CD4-positive, alpha-beta T cell (primary cell): Measurements from ENCODE around the gene RCAN2. TPM values are rescaled to one million over a fixed set of nuclear protein-coding genes. Genes with fewer than 3 reads are reported as not detected.

Experiments used
- ATAC-seq: fragments of 200-7000 bp; cut with Tn5 transposase; one replicate; pipeline ENCODE4 v1.10.0; 2022; ENCODE audit warnings: mild to moderate bottlenecking; ENCODE audit not compliant: poor library complexity
- CTCF ChIA-PET: fragments of 350-600 bp; sonication (Branson Sonifier 250); formaldehyde crosslinking; loops from one replicate; lab custom pipeline; 2021; ENCODE audit warnings: antibody characterized with exemption, inconsistent platforms; lab: Charles Lee
- POLR2A ChIA-PET: fragments of 350-600 bp; sonication (Branson Sonifier 250); formaldehyde crosslinking; loops from one replicate; lab custom pipeline; 2021; ENCODE audit warnings: antibody characterized with exemption, inconsistent platforms; lab: Charles Lee
- DNase-seq, 14 experiments: peaks; one replicate each; pipeline ENCODE4 v3.0.0-alpha.2; 2013 to 2020; ENCODE audit warnings: mixed read lengths in 2 of 14
- H3K27ac ChIP-seq, 2 donors: one replicate each; pipeline versions ENCODE4 v1.5.1 to v1.7.0; 2013; ENCODE audit warnings: low read length in 2 of 2, low read depth in 1 of 2, mild to moderate bottlenecking in 1 of 2
- H3K27me3 ChIP-seq, 2 experiments: 1 replicate in 1 of 2; 2 replicates in 1 of 2; pipeline versions ENCODE4 v1.6.1 to v1.7.0; 2013; ENCODE audit warnings: low read length in 2 of 2, control low read depth in 1 of 2, mild to moderate bottlenecking in 1 of 2, moderate library complexity in 1 of 2; ENCODE audit not compliant: insufficient read depth in 2 of 2, control insufficient read depth in 1 of 2
- H3K36me3 ChIP-seq: one replicate; pipeline ENCODE4 v1.6.1; 2013; ENCODE audit warnings: low read length, control low read depth; ENCODE audit not compliant: insufficient read depth
- H3K4me1 ChIP-seq: one replicate; pipeline ENCODE4 v1.6.1; 2013; ENCODE audit warnings: low read length, control low read depth; ENCODE audit not compliant: insufficient read depth
- H3K4me3 ChIP-seq: one replicate; pipeline ENCODE4 v1.5.1; 2013; ENCODE audit warnings: mild to moderate bottlenecking, low read length, moderate library complexity
- H3K9me3 ChIP-seq, 2 experiments: 1 replicate in 1 of 2; 2 replicates in 1 of 2; pipeline versions ENCODE4 v1.6.1 to v1.7.0; 2013; ENCODE audit warnings: low read length in 2 of 2, mild to moderate bottlenecking in 2 of 2, control low read depth in 1 of 2, moderate library complexity in 1 of 2; ENCODE audit not compliant: control insufficient read depth in 1 of 2, insufficient read depth in 1 of 2
- H3K27ac Mint-ChIP-seq: one replicate; pipeline ENCODE4 v1.8.0; 2020; ENCODE audit warnings: mixed read lengths
- H3K27me3 Mint-ChIP-seq: one replicate; pipeline ENCODE4 v1.8.0; 2021; ENCODE audit warnings: mixed read lengths
- H3K36me3 Mint-ChIP-seq: one replicate; pipeline ENCODE4 v1.8.0; 2021; ENCODE audit warnings: low read depth, mixed read lengths
- H3K4me1 Mint-ChIP-seq: one replicate; pipeline ENCODE4 v1.8.0; 2021; ENCODE audit warnings: low read depth, mixed read lengths
- H3K4me3 Mint-ChIP-seq: one replicate; pipeline ENCODE4 v1.8.0; 2020; ENCODE audit warnings: mild to moderate bottlenecking, mixed read lengths
- H3K9me3 Mint-ChIP-seq: one replicate; pipeline ENCODE4 v1.8.0; 2020; ENCODE audit warnings: mixed read lengths
- intact Hi-C, 2 experiments: fragments of 100-400 bp; cut with DNase I in 1 of 2; cut with micrococcal nuclease in 1 of 2; formaldehyde crosslinking; loops; one replicate each; pipeline versions ENCODE4 v1.15.1 to v1.9.0; 2023 to 2025; cut with DNase I, micrococcal nuclease
- total RNA-seq, 174 experiments: library from RNA in 2 of 174; stranded (reverse) in 2 of 174; gene quantifications; one replicate each; pipeline ENCODE4 v1.2.3 and lab custom pipeline; 2021 to 2026
- TF ChIP-seq, protein P1 (sequence below): fragments of 200-600 bp; IDR thresholded peaks from one replicate; pipeline ENCODE4 v1.8.0; 2022; ENCODE audit warnings: antibody characterized with exemption, mild to moderate bottlenecking

The RCAN2 gene
- total RNA-seq, 2 experiments from 2014 or later = not detected

DNA sequence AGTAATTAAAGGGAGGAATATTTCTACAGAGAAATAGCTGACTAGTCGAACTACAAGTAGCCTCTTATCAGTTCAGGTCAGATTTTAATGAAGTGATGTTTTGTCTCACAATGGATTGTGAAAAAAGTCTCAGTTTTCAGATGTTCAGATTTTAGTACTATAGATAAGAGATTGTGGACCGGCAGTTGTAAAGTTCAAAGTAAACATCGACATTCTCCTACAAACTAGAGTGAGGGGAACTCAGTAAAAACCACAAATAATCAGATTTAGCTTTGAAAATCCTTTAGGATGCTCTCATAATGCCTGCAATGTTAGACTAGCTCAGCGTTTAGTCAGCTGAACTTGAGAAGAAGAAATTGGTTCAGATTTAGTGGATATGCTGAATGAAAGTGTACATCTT lies 39.9 kb downstream of the RCAN2 start:
- TF ChIP-seq, protein P1, sequence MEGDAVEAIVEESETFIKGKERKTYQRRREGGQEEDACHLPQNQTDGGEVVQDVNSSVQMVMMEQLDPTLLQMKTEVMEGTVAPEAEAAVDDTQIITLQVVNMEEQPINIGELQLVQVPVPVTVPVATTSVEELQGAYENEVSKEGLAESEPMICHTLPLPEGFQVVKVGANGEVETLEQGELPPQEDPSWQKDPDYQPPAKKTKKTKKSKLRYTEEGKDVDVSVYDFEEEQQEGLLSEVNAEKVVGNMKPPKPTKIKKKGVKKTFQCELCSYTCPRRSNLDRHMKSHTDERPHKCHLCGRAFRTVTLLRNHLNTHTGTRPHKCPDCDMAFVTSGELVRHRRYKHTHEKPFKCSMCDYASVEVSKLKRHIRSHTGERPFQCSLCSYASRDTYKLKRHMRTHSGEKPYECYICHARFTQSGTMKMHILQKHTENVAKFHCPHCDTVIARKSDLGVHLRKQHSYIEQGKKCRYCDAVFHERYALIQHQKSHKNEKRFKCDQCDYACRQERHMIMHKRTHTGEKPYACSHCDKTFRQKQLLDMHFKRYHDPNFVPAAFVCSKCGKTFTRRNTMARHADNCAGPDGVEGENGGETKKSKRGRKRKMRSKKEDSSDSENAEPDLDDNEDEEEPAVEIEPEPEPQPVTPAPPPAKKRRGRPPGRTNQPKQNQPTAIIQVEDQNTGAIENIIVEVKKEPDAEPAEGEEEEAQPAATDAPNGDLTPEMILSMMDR = no peak
- Mint-ChIP-seq H3K4me1 (no peaks in the 10 kb centered on the region), H3K27ac (no peak overlapping the region), H3K9me3 (peaks cover 8% of the 10 kb centered on the region), H3K27me3 (peaks cover 23% of the 10 kb centered on the region), H3K36me3 (no peaks in the 10 kb centered on the region), H3K4me3 (no peak overlapping the region)
- H3K4me1 ChIP-seq = no peaks in the 10 kb centered on the region
- no peak overlapping the region for H3K27ac ChIP-seq
- no peaks in the 10 kb centered on the region for H3K36me3 ChIP-seq
- CTCF ChIA-PET = interaction anchor here (0.9 to 1.2 kb wide), 2 partner anchors 13 to 44 kb away, joined by 3 read pairs; no protein-coding TSS in a partner anchor
- no peak overlapping the region for H3K4me3 ChIP-seq
- peaks cover 0 to under 1% of the 10 kb centered on the region in 2 experiments for H3K9me3 ChIP-seq
- DNase-seq (no peak), ATAC-seq (no peak)
- intact Hi-C loops = no loop called here
- H3K27me3 ChIP-seq = peaks cover 3 to 6% of the 10 kb centered on the region in 2 experiments
- POLR2A ChIA-PET = no interaction called here

DNA sequence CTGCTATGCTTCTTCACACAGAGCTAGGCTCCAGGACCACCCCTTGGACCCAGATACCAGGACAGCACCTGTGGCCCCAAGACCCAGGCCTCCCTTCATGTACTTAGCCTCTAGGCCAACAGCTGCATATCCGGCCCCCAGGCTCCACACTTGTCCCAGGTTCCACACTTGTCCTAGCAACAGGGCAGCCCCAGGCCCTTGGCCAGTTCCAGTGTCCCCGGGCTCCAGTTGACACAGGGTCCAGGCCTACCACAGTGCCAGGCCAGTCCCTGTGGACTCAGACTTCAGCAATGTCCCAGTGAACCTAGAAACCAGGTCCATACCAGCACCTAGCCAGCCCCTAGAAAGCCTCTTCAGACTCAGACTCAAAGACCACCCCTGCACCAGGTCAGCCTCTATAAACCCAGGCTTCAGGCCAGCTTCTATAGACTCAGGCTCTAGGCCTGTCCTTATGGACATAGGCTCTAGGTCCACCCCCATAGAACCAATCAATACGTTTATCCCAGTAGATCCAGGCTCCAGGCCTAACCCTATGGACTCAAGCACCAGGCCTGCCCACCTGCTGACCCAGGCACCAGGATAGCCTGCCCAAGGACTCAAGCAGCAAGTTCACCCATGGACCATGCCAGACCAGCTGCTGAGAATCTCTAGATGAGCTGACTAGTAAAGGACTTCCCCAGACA lies 46.3 kb downstream of the RCAN2 start:
- H3K27ac Mint-ChIP-seq = no peak overlapping the region
- Histone ChIP-seq H3K9me3 (peaks cover 11% of the 10 kb centered on the region in 2 experiments), H3K36me3 (no peaks in the 10 kb centered on the region), H3K4me3 (no peak overlapping the region), H3K27ac (no peak overlapping the region), H3K4me1 (no peaks in the 10 kb centered on the region), H3K27me3 (peaks cover 9 to 18% of the 10 kb centered on the region in 2 experiments)
- no peak for ATAC-seq
- no peaks in the 10 kb centered on the region for H3K4me1 Mint-ChIP-seq
- intact Hi-C loops = no loop called here
- TF ChIP-seq, protein P1 = no peak
- no peak overlapping the region for H3K4me3 Mint-ChIP-seq
- CTCF ChIA-PET = no interaction called here
- peaks cover 6% of the 10 kb centered on the region for H3K9me3 Mint-ChIP-seq
- POLR2A ChIA-PET = no interaction called here
- no peaks in the 10 kb centered on the region for H3K36me3 Mint-ChIP-seq
- peaks cover 6% of the 10 kb centered on the region for H3K27me3 Mint-ChIP-seq
- no peak for DNase-seq

DNA sequence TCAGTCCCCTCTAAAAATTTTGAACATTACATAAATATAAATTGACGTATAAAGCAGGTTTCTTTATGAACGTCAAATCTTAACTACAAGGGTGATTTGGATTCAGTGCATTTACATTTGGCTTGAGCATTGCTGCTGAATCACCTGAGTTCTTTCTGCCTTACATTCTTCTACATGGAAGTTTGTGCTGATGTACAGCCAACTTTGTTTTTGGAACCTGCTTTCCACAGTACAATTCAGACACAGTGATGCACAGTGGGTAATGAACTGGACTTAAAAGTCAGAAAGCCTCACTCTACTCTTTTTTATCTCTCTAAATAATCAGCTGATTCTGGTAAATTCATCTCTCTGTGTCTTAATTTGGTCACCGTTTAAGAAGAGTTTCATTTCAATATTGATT lies 47.6 kb downstream of the RCAN2 start:
- no peaks in the 10 kb centered on the region for H3K4me1 ChIP-seq
- H3K27ac ChIP-seq = no peak overlapping the region
- no peak overlapping the region for H3K4me3 ChIP-seq
- H3K27me3 Mint-ChIP-seq = peaks cover 12% of the 10 kb centered on the region
- ATAC-seq = no peak
- POLR2A ChIA-PET = no interaction called here
- no peak overlapping the region for H3K27ac Mint-ChIP-seq
- H3K4me3 Mint-ChIP-seq = no peak overlapping the region
- no peak for DNase-seq
- TF ChIP-seq, protein P1 = no peak
- H3K4me1 Mint-ChIP-seq = no peaks in the 10 kb centered on the region
- CTCF ChIA-PET = no interaction called here
- H3K36me3 ChIP-seq = no peaks in the 10 kb centered on the region
- H3K27me3 ChIP-seq = peaks cover 9 to 19% of the 10 kb centered on the region in 2 experiments
- H3K9me3 ChIP-seq = peaks cover 11% of the 10 kb centered on the region in 2 experiments
- no peaks in the 10 kb centered on the region for H3K36me3 Mint-ChIP-seq
- peaks cover 4% of the 10 kb centered on the region for H3K9me3 Mint-ChIP-seq
- intact Hi-C loops = no loop called here
